ENCODE data around the gene ADAM12. TPM values are rescaled to one million over a fixed set of nuclear protein-coding genes. Genes with fewer than 3 reads are reported as not detected.
"Not testable (repeated sequence)": the region's sequence is repeated elsewhere in the genome, so short reads cannot be mapped to it uniquely, and the experiment has no call there.

The ADAM12 gene
- total RNA-seq, 1 experiment from 2014 or later: 16.8 TPM

DNA sequence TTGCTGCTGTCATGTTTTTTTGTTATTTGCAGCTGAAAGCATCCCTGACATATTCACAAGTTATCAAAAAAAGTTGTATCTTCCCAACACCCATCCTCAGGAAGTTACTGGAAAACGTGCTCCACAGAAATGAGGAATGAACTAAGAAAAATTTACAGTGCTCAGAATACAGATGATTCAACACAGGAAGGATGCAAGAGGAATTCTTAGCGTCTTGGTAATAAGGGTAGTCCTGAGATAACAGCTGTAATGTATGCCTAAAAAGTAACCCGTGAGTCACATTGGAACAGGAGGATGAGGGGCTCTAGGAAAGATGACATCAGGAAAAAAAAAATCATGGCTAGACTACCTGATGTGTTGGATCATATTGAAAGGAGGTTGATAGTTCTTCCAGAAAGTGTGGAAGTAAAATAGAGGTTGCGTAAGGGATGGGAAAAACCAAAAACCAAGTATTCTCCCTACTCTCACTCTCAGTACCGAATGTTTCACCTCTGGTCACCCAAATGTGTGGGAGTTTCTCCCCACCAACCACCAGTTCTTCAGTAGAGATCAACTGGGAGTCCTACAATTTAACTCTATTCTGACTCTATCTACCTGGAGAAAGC is 3.9 kb downstream of the ADAM12 start:
- Histone ChIP-seq H3K79me2 (ENCODE audit: low read depth) (no peaks in the 10 kb centered on the region), H3K4me3 (no peak overlapping the region), H3K4me2 (no peak overlapping the region), H3K9me3 (ENCODE audit: insufficient read depth, low read depth) (no peaks in the 10 kb centered on the region), H2AFZ (no peak overlapping the region), H3K27ac (no peak overlapping the region), H3F3A (ENCODE audit: insufficient read depth, low read depth) (no peaks in the 10 kb centered on the region), H3K27me3 (ENCODE audit: insufficient read depth, low read depth) (no peaks in the 10 kb centered on the region), H3K4me1 (replicated peaks; ENCODE audit: insufficient read depth) (peaks cover 8% of the 10 kb centered on the region; the same call in 1 of the 2 replicates), H3K36me3 (ENCODE audit: low read depth) (no peaks in the 10 kb centered on the region), H4K20me1 (ENCODE audit: insufficient read depth) (no peaks in the 10 kb centered on the region), H3K9me2 (ENCODE audit: insufficient read depth) (no peaks in the 10 kb centered on the region)
- intact Hi-C loops (cut with micrococcal nuclease; ENCODE audit: unreplicated experiment): no loop called here
- no TSS peak for BruUV-seq (replicated peaks)
- DNase-seq: no peak
- ChIA-PET POLR2A (ENCODE audit: unreplicated experiment) (no interaction called here), CTCF (no interaction called here)
- TF ChIP-seq EZH2 (IDR thresholded peaks at IDR 0.05; ENCODE audit: low read depth): no peak
- TF ChIP-seq, protein P1, sequence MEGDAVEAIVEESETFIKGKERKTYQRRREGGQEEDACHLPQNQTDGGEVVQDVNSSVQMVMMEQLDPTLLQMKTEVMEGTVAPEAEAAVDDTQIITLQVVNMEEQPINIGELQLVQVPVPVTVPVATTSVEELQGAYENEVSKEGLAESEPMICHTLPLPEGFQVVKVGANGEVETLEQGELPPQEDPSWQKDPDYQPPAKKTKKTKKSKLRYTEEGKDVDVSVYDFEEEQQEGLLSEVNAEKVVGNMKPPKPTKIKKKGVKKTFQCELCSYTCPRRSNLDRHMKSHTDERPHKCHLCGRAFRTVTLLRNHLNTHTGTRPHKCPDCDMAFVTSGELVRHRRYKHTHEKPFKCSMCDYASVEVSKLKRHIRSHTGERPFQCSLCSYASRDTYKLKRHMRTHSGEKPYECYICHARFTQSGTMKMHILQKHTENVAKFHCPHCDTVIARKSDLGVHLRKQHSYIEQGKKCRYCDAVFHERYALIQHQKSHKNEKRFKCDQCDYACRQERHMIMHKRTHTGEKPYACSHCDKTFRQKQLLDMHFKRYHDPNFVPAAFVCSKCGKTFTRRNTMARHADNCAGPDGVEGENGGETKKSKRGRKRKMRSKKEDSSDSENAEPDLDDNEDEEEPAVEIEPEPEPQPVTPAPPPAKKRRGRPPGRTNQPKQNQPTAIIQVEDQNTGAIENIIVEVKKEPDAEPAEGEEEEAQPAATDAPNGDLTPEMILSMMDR (conservative IDR thresholded peaks at IDR 0.05): no peak

DNA sequence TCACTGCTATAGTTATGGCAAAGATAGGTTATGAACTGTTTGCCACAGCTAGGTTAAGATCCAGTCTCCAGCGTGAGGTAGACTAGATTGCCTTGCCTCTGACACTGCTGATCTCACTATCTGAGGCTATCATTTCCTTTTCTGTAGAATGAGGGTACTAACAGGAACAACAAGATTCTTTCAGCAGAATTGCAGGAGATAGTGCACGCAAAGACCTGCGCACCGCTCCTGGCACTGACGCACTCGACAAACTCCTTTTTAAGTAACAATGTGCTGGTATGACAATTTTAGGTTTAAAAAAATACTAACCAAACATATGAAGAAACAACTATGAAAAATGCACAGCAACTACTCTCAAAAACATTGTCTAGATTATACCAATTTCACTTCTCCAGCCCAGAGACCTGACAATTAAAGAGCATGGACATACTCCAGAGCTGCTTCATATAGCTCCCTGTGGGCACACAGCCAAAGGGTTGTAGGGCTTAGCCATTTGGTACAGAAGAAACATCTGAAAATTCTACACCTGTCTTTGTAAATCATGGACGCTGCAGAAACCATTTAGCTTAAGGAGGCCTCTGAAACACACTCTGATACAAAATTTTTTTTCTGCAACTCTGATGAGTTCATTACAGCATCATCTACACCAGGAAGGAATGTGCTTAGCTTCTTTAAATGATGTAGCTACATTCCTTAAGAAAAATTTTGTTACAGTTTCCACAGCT is 7.8 kb downstream of the ADAM12 start:
- Histone ChIP-seq H3K9me3 (ENCODE audit: insufficient read depth, low read depth) (no peaks in the 10 kb centered on the region), H4K20me1 (ENCODE audit: insufficient read depth) (no peaks in the 10 kb centered on the region), H3K4me3 (no peak overlapping the region), H3K27me3 (ENCODE audit: insufficient read depth, low read depth) (no peaks in the 10 kb centered on the region), H3K9me2 (ENCODE audit: insufficient read depth) (no peaks in the 10 kb centered on the region), H3K36me3 (ENCODE audit: low read depth) (no peaks in the 10 kb centered on the region), H2AFZ (no peak overlapping the region), H3K4me2 (no peak overlapping the region), H3K79me2 (ENCODE audit: low read depth) (no peaks in the 10 kb centered on the region), H3K4me1 (replicated peaks; ENCODE audit: insufficient read depth) (peaks cover 20% of the 10 kb centered on the region), H3F3A (ENCODE audit: insufficient read depth, low read depth) (peaks cover 18% of the 10 kb centered on the region), H3K27ac (no peak overlapping the region)
- ChIA-PET CTCF (no interaction called here), POLR2A (ENCODE audit: unreplicated experiment) (no interaction called here)
- no peak for DNase-seq
- TF ChIP-seq EZH2 (IDR thresholded peaks at IDR 0.05; ENCODE audit: low read depth): no peak
- TF ChIP-seq, protein P1 (conservative IDR thresholded peaks at IDR 0.05): no peak
- intact Hi-C loops (cut with micrococcal nuclease; ENCODE audit: unreplicated experiment): no loop called here
- BruUV-seq (replicated peaks): no TSS peak

DNA sequence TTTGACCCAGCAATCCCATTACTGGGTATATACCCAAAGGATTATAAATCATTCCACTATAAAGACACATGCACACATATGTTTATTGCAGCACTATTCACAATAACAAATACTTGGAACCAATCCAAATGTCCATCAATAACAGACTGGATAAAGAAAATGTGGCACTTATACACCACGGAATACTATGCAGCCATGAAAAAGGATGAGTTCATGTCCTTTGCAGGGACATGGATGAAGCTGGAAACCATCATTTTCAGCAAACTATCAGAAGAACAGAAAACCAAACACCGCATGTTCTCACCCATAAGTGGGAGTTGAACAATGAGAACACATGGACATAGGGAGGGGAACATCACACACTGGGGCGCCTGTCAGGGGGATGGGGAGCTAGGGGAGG is 9.1 kb downstream of the ADAM12 start:
- H2AFZ ChIP-seq; H4K20me1 ChIP-seq (ENCODE audit: insufficient read depth); CTCF ChIA-PET; H3K9me2 ChIP-seq (ENCODE audit: insufficient read depth); H3K4me3 ChIP-seq; DNase-seq; H3K9me3 ChIP-seq (ENCODE audit: insufficient read depth, low read depth); H3K79me2 ChIP-seq (ENCODE audit: low read depth); H3K27me3 ChIP-seq (ENCODE audit: insufficient read depth, low read depth); H3K36me3 ChIP-seq (ENCODE audit: low read depth); BruUV-seq (replicated peaks); H3K27ac ChIP-seq; POLR2A ChIA-PET (ENCODE audit: unreplicated experiment); H3K4me2 ChIP-seq: not testable (repeated sequence)
- intact Hi-C loops (cut with micrococcal nuclease; ENCODE audit: unreplicated experiment): loop anchor here (10.0 kb wide), 1 partner anchor 124 kb away; no protein-coding TSS in a partner anchor
- peaks cover 20% of the 10 kb centered on the region for H3K4me1 ChIP-seq (replicated peaks; ENCODE audit: insufficient read depth)
- peaks cover 18% of the 10 kb centered on the region for H3F3A ChIP-seq (ENCODE audit: insufficient read depth, low read depth)
